AG09309 (cell line): ENCODE results near the gene DSTN.

ENCODE experiments used
- DNase-seq: peaks from one replicate; pipeline ENCODE4 v3.0.0-alpha.2; 2010; ENCODE audit warnings: low read depth
- H3K4me3 ChIP-seq: 2 replicates; pipeline ENCODE4 v1.5.1; 2011; ENCODE audit warnings: mild to moderate bottlenecking, low read depth, low read length, moderate library complexity; ENCODE audit not compliant: control insufficient read depth
- CTCF ChIP-seq: IDR thresholded peaks from 2 replicates; pipeline ENCODE4 v1.5.1; 2011; ENCODE audit warnings: mild to moderate bottlenecking, low read depth, low read length, inconsistent platforms; ENCODE audit not compliant: insufficient read depth, control insufficient read depth; ENCODE audit errors: missing control alignments

DSTN gene

GRCh38 chr20:17605131-17605660, 35.3 kb downstream of the DSTN start:
- no peak for TF ChIP-seq CTCF
- H3K4me3 ChIP-seq: no peak overlapping the region

DNA sequence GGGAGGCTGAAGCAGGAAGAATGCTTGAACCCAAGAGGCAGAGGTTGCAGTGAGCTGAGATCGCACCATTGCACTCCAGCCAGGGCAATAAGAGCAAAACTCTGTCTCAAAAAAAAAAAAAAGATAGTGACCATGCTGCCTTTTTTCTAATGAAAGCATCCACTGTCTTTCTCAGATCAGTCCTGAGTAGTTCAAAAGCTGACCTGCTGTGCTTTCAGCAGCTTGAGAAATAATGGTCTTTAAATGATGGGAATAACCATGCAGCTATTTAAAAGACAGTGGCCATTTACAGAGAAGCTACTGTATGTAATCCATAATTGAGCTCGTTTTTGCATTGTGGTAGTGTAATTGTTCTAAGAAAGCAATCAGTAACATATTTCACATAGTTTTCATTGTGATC, 36.1 kb downstream of the DSTN start:
- no peak for DNase-seq
- H3K4me3 ChIP-seq: no peak overlapping the region
- no peak for TF ChIP-seq CTCF

More at GRCh38 chr20:17605131-17605660, 35.3 kb downstream of the DSTN start:
- no peak for DNase-seq

DNA sequence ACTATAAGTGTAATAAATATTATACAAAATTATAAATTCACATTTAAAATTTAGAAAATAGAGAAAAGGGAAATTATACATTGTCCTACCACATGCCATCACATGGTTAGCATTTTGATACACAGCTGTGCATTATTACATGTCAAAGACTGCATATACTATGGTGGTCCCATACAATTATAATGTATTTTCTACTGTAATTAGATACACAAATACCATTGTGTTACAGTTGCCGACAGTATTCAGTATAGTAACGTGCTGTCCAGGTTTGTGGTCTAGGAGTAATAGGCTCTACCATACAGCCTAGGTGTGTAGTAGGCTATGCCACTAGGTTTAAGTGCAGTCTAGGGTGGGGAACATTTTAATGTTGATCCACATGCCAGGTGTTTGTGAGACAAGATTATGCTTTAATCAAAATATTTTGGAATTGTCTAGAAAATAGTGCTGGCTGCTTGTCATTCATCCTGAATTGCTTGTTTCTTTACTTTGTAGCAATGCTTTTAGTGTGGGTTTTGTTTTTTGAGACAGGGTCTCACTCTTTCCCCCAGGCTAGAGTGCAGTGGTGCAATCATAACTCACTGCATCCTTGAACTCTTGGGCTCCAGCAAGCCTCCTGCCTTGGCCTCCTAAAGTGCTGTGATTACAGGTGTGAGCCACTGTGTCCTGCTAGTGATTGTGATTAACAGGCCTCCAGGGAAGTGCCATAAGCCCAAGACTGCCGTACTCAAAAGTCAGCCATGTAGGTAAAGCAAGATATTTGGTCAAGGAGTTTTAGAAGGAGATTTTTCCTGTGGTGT, 39.0 kb downstream of the DSTN start:
- no peak overlapping the region for H3K4me3 ChIP-seq
- no peak for TF ChIP-seq CTCF
- DNase-seq: no peak

GRCh38 chr20:17609811-17610377, 40.0 kb downstream of the DSTN start:
- DNase-seq: no peak
- TF ChIP-seq CTCF: no peak
- no peak overlapping the region for H3K4me3 ChIP-seq

DNA sequence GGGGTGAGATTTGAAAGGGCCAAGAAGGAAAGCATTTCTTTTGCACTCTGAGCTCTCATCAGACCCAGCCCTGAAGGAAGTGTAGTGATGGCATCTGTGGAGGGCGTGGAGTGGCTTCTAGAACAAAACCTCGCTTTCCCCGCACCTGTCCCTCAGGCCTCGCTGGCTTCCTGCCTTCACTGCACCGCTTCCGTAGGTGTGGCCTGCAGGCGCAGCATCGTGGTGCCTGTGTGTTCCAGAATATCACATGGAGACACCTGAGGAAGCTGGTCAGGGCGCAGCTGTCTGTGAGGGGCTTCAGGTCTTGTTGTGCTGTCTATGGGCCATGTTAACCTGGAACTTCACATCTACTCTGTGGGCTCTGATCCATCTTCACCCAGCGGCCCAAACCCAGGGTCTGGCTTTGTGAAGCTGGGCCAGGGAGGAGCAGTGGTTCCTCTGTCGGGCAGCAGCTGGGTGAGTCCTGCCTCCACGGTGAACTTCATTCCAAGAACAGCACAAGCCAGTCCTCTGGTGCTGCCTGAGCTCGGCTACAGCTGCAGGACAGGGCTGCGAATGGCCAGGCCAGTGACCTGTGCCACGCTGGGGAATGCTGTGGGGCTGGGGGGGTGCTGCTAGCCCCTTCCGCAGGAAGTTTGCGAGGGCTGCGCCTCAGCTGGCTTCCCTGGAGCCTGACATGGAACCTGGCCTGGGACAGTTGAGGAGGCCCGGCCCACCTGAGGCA, 40.9 kb downstream of the DSTN start:
- no peak overlapping the region for H3K4me3 ChIP-seq
- DNase-seq: no peak
- TF ChIP-seq CTCF: no peak

DNA sequence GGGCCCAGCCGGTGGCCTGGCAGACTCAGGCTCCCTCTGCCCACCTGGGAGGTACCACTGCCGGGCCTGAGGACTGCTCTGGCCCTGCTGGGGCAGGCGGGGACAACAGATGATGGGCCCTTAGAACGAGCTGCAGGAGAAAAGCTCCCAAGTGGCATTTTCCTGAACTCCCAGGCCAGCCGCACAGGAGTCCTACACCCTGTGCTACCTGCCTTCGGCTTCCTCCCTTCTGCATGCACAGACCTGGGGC, 41.3 kb downstream of the DSTN start:
- no peak overlapping the region for H3K4me3 ChIP-seq
- no peak for DNase-seq
- TF ChIP-seq CTCF: no peak
